HG02759 (cell line): ENCODE results near the gene NCF4.

Experiments
- ATAC-seq: cut with Tn5 transposase; IDR thresholded peaks from one replicate; pipeline ENCODE4 v1.9.1; 2021; ENCODE audit warnings: mild to moderate bottlenecking, moderate library complexity; ENCODE audit not compliant: unreplicated experiment

The NCF4 gene

GRCh38 chr22:36918586-36919284 is 57.9 kb downstream of the NCF4 start:
- ATAC-seq = no peak

- no peak for ATAC-seq
Measured at GRCh38 chr22:36921309-36922104, 60.7 kb downstream of the NCF4 start.

GRCh38 chr22:36922105-36922608 is 61.4 kb downstream of the NCF4 start:
- no peak for ATAC-seq

- no peak for ATAC-seq
Measured at GRCh38 chr22:36922711-36923110, 61.9 kb downstream of the NCF4 start.

GRCh38 chr22:36923131-36923788 is 62.5 kb downstream of the NCF4 start:
- no peak for ATAC-seq

- ATAC-seq = no peak
Measured at GRCh38 chr22:36924151-36924698, 63.4 kb downstream of the NCF4 start.

- ATAC-seq = no peak
Measured at GRCh38 chr22:36925388-36926290, 64.8 kb downstream of the NCF4 start.

- no peak for ATAC-seq
Measured at GRCh38 chr22:36926309-36926708, 65.5 kb downstream of the NCF4 start.

- no peak for ATAC-seq
Measured at GRCh38 chr22:36926721-36927435, 66.1 kb downstream of the NCF4 start.
